ENCODE results near the gene KDM4C.

The KDM4C gene

GRCh38 chr9:7140401-7140800, 382.6 kb downstream of the KDM4C start:
- Histone ChIP-seq H4K5ac (ENCODE audit: low read length) (no peak overlapping the region), H3K36me3 (ENCODE audit: control insufficient read depth, insufficient read depth, low read length) (no peaks in the 10 kb centered on the region), H3K23ac (ENCODE audit: low read length) (no peak overlapping the region), H3K56ac (ENCODE audit: low read length) (no peak overlapping the region), H2BK5ac (ENCODE audit: low read length) (no peak overlapping the region), H3K18ac (ENCODE audit: low read length) (no peak overlapping the region), H3K4me2 (ENCODE audit: low read length) (no peak overlapping the region), H3K4me1 (ENCODE audit: control insufficient read depth, low read depth, low read length) (no peaks in the 10 kb centered on the region), H3K9ac (ENCODE audit: low read length) (no peak overlapping the region), H3K4me3 (ENCODE audit: low read length) (no peak overlapping the region), H2BK15ac (replicated peaks; ENCODE audit: low read depth) (no peak overlapping the region), H3K4ac (ENCODE audit: low read depth, low read length) (no peak overlapping the region), H2BK120ac (ENCODE audit: low read depth, low read length) (no peak overlapping the region), H2AK5ac (ENCODE audit: low read length) (no peak overlapping the region), H3K79me2 (ENCODE audit: control insufficient read depth, insufficient read depth, low read length) (no peaks in the 10 kb centered on the region), H3K79me1 (ENCODE audit: low read length) (no peaks in the 10 kb centered on the region), H4K8ac (ENCODE audit: low read depth, low read length) (no peak overlapping the region), H3K27ac (ENCODE audit: low read depth, low read length) (no peak overlapping the region), H3K27me3 (ENCODE audit: insufficient read depth, low read length, poor library complexity) (no peaks in the 10 kb centered on the region)
- no CpG with 5 or more reads among the region's 2 CpGs for WGBS (ENCODE audit: extremely low coverage, insufficient coverage, low lambda C conversion rate)
- no peak for DNase-seq

- H3K23ac ChIP-seq (ENCODE audit: low read length): no peak overlapping the region
- no peak overlapping the region for H3K9ac ChIP-seq (ENCODE audit: low read length)
- no peak overlapping the region for H3K18ac ChIP-seq (ENCODE audit: low read length)
- H3K4ac ChIP-seq (ENCODE audit: low read depth, low read length): no peak overlapping the region
- no peak for DNase-seq
- H2BK15ac ChIP-seq (replicated peaks; ENCODE audit: low read depth): no peak overlapping the region
- no peak overlapping the region for H3K27ac ChIP-seq (ENCODE audit: low read depth, low read length)
- no CpG with 5 or more reads among the region's 2 CpGs for WGBS (ENCODE audit: extremely low coverage, insufficient coverage, low lambda C conversion rate)
- no peak overlapping the region for H2BK120ac ChIP-seq (ENCODE audit: low read depth, low read length)
- no peak overlapping the region for H4K8ac ChIP-seq (ENCODE audit: low read depth, low read length)
- no peak overlapping the region for H2AK5ac ChIP-seq (ENCODE audit: low read length)
- no peaks in the 10 kb centered on the region for H3K27me3 ChIP-seq (ENCODE audit: insufficient read depth, low read length, poor library complexity)
- H3K56ac ChIP-seq (ENCODE audit: low read length): no peak overlapping the region
- peaks cover 5% of the 10 kb centered on the region for H3K4me1 ChIP-seq (ENCODE audit: control insufficient read depth, low read depth, low read length)
- H3K36me3 ChIP-seq (ENCODE audit: control insufficient read depth, insufficient read depth, low read length): no peaks in the 10 kb centered on the region
- no peaks in the 10 kb centered on the region for H3K79me1 ChIP-seq (ENCODE audit: low read length)
- H3K4me3 ChIP-seq (ENCODE audit: low read length): no peak overlapping the region
- no peaks in the 10 kb centered on the region for H3K79me2 ChIP-seq (ENCODE audit: control insufficient read depth, insufficient read depth, low read length)
- no peak overlapping the region for H3K4me2 ChIP-seq (ENCODE audit: low read length)
- H4K5ac ChIP-seq (ENCODE audit: low read length): no peak overlapping the region
- no peak overlapping the region for H2BK5ac ChIP-seq (ENCODE audit: low read length)
These were observed 385.9 kb downstream of the KDM4C start for GRCh38 chr9:7143645-7144200.

GRCh38 chr9:7144265-7145046, 386.7 kb downstream of the KDM4C start:
- Histone ChIP-seq H3K56ac (ENCODE audit: low read length) (no peak overlapping the region), H3K9ac (ENCODE audit: low read length) (no peak overlapping the region), H2AK5ac (ENCODE audit: low read length) (no peak overlapping the region), H3K79me2 (ENCODE audit: control insufficient read depth, insufficient read depth, low read length) (no peaks in the 10 kb centered on the region), H2BK5ac (ENCODE audit: low read length) (no peak overlapping the region), H3K4me1 (ENCODE audit: control insufficient read depth, low read depth, low read length) (peaks cover 5% of the 10 kb centered on the region), H3K4me3 (ENCODE audit: low read length) (no peak overlapping the region), H4K5ac (ENCODE audit: low read length) (no peak overlapping the region), H3K27me3 (ENCODE audit: insufficient read depth, low read length, poor library complexity) (no peaks in the 10 kb centered on the region), H3K4me2 (ENCODE audit: low read length) (no peak overlapping the region), H2BK15ac (replicated peaks; ENCODE audit: low read depth) (no peak overlapping the region), H3K27ac (ENCODE audit: low read depth, low read length) (no peak overlapping the region), H3K23ac (ENCODE audit: low read length) (peak overlapping the region; percentile 85), H3K18ac (ENCODE audit: low read length) (no peak overlapping the region), H3K4ac (ENCODE audit: low read depth, low read length) (no peak overlapping the region), H3K36me3 (ENCODE audit: control insufficient read depth, insufficient read depth, low read length) (no peaks in the 10 kb centered on the region), H2BK120ac (ENCODE audit: low read depth, low read length) (no peak overlapping the region), H3K79me1 (ENCODE audit: low read length) (no peaks in the 10 kb centered on the region), H4K8ac (ENCODE audit: low read depth, low read length) (no peak overlapping the region)
- DNase-seq: peak; percentile 71
- WGBS (ENCODE audit: extremely low coverage, insufficient coverage, low lambda C conversion rate): no CpG with 5 or more reads among the region's 10 CpGs

GRCh38 chr9:7145361-7146069, 387.7 kb downstream of the KDM4C start:
- Histone ChIP-seq H3K9ac (ENCODE audit: low read length) (no peak overlapping the region), H3K18ac (ENCODE audit: low read length) (no peak overlapping the region), H2BK120ac (ENCODE audit: low read depth, low read length) (no peak overlapping the region), H3K27me3 (ENCODE audit: insufficient read depth, low read length, poor library complexity) (no peaks in the 10 kb centered on the region), H3K36me3 (ENCODE audit: control insufficient read depth, insufficient read depth, low read length) (no peaks in the 10 kb centered on the region), H3K4me2 (ENCODE audit: low read length) (no peak overlapping the region), H3K79me2 (ENCODE audit: control insufficient read depth, insufficient read depth, low read length) (no peaks in the 10 kb centered on the region), H2BK15ac (replicated peaks; ENCODE audit: low read depth) (no peak overlapping the region), H3K4ac (ENCODE audit: low read depth, low read length) (no peak overlapping the region), H4K8ac (ENCODE audit: low read depth, low read length) (no peak overlapping the region), H3K56ac (ENCODE audit: low read length) (no peak overlapping the region), H2AK5ac (ENCODE audit: low read length) (no peak overlapping the region), H2BK5ac (ENCODE audit: low read length) (no peak overlapping the region), H3K4me1 (ENCODE audit: control insufficient read depth, low read depth, low read length) (peaks cover 5% of the 10 kb centered on the region), H3K79me1 (ENCODE audit: low read length) (no peaks in the 10 kb centered on the region), H4K5ac (ENCODE audit: low read length) (no peak overlapping the region), H3K23ac (ENCODE audit: low read length) (no peak overlapping the region), H3K27ac (ENCODE audit: low read depth, low read length) (no peak overlapping the region), H3K4me3 (ENCODE audit: low read length) (no peak overlapping the region)
- WGBS (ENCODE audit: extremely low coverage, insufficient coverage, low lambda C conversion rate): no CpG with 5 or more reads among the region's 8 CpGs
- DNase-seq: no peak

GRCh38 chr9:7146582-7146981, 388.8 kb downstream of the KDM4C start:
- Histone ChIP-seq H3K4me3 (ENCODE audit: low read length) (no peak overlapping the region), H3K27me3 (ENCODE audit: insufficient read depth, low read length, poor library complexity) (no peaks in the 10 kb centered on the region), H2BK5ac (ENCODE audit: low read length) (no peak overlapping the region), H2BK120ac (ENCODE audit: low read depth, low read length) (no peak overlapping the region), H3K4me1 (ENCODE audit: control insufficient read depth, low read depth, low read length) (peaks cover 5% of the 10 kb centered on the region), H2BK15ac (replicated peaks; ENCODE audit: low read depth) (no peak overlapping the region), H4K5ac (ENCODE audit: low read length) (no peak overlapping the region), H3K79me1 (ENCODE audit: low read length) (no peaks in the 10 kb centered on the region), H3K36me3 (ENCODE audit: control insufficient read depth, insufficient read depth, low read length) (no peaks in the 10 kb centered on the region), H3K9ac (ENCODE audit: low read length) (no peak overlapping the region), H3K23ac (ENCODE audit: low read length) (no peak overlapping the region), H3K27ac (ENCODE audit: low read depth, low read length) (no peak overlapping the region), H3K79me2 (ENCODE audit: control insufficient read depth, insufficient read depth, low read length) (no peaks in the 10 kb centered on the region), H4K8ac (ENCODE audit: low read depth, low read length) (no peak overlapping the region), H3K4ac (ENCODE audit: low read depth, low read length) (no peak overlapping the region), H3K4me2 (ENCODE audit: low read length) (no peak overlapping the region), H2AK5ac (ENCODE audit: low read length) (no peak overlapping the region), H3K18ac (ENCODE audit: low read length) (no peak overlapping the region), H3K56ac (ENCODE audit: low read length) (no peak overlapping the region)
- WGBS (ENCODE audit: extremely low coverage, insufficient coverage, low lambda C conversion rate): no CpG with 5 or more reads among the region's 5 CpGs
- peak; percentile 73 for DNase-seq

Data from mesendoderm (in vitro differentiated cells).